Parathyroid adenoma (tissue), 2 donors: ENCODE data around the gene TCAIM.

Experiments used
- H2AFZ ChIP-seq: fragments of 300-600 bp; sonication (generic); one replicate; pipeline ENCODE4 v1.7.0; 2017; ENCODE audit warnings: antibody characterized with exemption, mild to moderate bottlenecking
- H3K27ac ChIP-seq: fragments of 300-600 bp; sonication (generic); one replicate; pipeline ENCODE4 v1.7.0; 2017
- H3K27me3 ChIP-seq: fragments of 300-600 bp; sonication (generic); one replicate; pipeline ENCODE4 v1.7.0; 2017; ENCODE audit warnings: low read length; ENCODE audit not compliant: control insufficient read depth, insufficient read depth
- H3K36me3 ChIP-seq: fragments of 300-600 bp; sonication (generic); one replicate; pipeline ENCODE4 v1.7.0; 2017; ENCODE audit warnings: low read length; ENCODE audit not compliant: control insufficient read depth, insufficient read depth
- H3K4me1 ChIP-seq: fragments of 300-600 bp; sonication (generic); one replicate; pipeline ENCODE4 v1.7.0; 2017; ENCODE audit warnings: control low read depth
- H3K4me2 ChIP-seq: fragments of 300-600 bp; sonication (generic); one replicate; pipeline ENCODE4 v1.7.0; 2017; ENCODE audit warnings: low read length
- H3K4me3 ChIP-seq: fragments of 300-600 bp; sonication (generic); one replicate; pipeline ENCODE4 v1.7.0; 2017; ENCODE audit warnings: low read depth, low read length
- H3K79me2 ChIP-seq: fragments of 300-600 bp; sonication (generic); one replicate; pipeline ENCODE4 v1.7.0; 2017; ENCODE audit warnings: control low read depth
- H3K9ac ChIP-seq: fragments of 300-600 bp; sonication (generic); one replicate; pipeline ENCODE4 v1.7.0; 2017; ENCODE audit warnings: mild to moderate bottlenecking
- H3K9me3 ChIP-seq: fragments of 300-600 bp; sonication (generic); one replicate; pipeline ENCODE4 v1.7.0; 2017; ENCODE audit warnings: low read length; ENCODE audit not compliant: control insufficient read depth
- CTCF ChIP-seq: fragments of 300-600 bp; sonication (generic); IDR thresholded peaks from one replicate; pipeline ENCODE4 v1.7.0; 2017; ENCODE audit warnings: antibody characterized with exemption, mild to moderate bottlenecking
- donor health status: primary hyperparathyroidism.

TCAIM gene

GRCh38 chr3:44419116-44419922 is 80.8 kb downstream of the TCAIM start:
- Histone ChIP-seq H3K4me1 (no peaks in the 10 kb centered on the region), H3K27me3 (no peaks in the 10 kb centered on the region), H3K4me3 (no peak overlapping the region), H3K4me2 (no peak overlapping the region), H3K27ac (no peak overlapping the region), H3K9me3 (no peaks in the 10 kb centered on the region), H3K79me2 (no peaks in the 10 kb centered on the region), H2AFZ (no peak overlapping the region), H3K36me3 (no peaks in the 10 kb centered on the region), H3K9ac (no peak overlapping the region)
- no peak for TF ChIP-seq CTCF

GRCh38 chr3:44419923-44420650 is 81.5 kb downstream of the TCAIM start:
- Histone ChIP-seq H3K79me2 (no peaks in the 10 kb centered on the region), H3K9me3 (no peaks in the 10 kb centered on the region), H3K4me2 (no peak overlapping the region), H3K27me3 (no peaks in the 10 kb centered on the region), H3K9ac (no peak overlapping the region), H3K4me1 (no peaks in the 10 kb centered on the region), H3K4me3 (no peak overlapping the region), H3K27ac (no peak overlapping the region), H3K36me3 (no peaks in the 10 kb centered on the region), H2AFZ (no peak overlapping the region)
- no peak for TF ChIP-seq CTCF

- Histone ChIP-seq H3K27me3 (no peaks in the 10 kb centered on the region), H3K9me3 (no peaks in the 10 kb centered on the region), H3K36me3 (no peaks in the 10 kb centered on the region), H2AFZ (no peak overlapping the region), H3K4me1 (no peaks in the 10 kb centered on the region), H3K27ac (no peak overlapping the region), H3K4me2 (no peak overlapping the region), H3K79me2 (no peaks in the 10 kb centered on the region), H3K4me3 (no peak overlapping the region), H3K9ac (no peak overlapping the region)
- TF ChIP-seq CTCF: no peak
Measured at GRCh38 chr3:44420676-44421075, 82.1 kb downstream of the TCAIM start.

- Histone ChIP-seq H3K36me3 (no peaks in the 10 kb centered on the region), H3K4me2 (no peak overlapping the region), H3K4me3 (no peak overlapping the region), H3K79me2 (no peaks in the 10 kb centered on the region), H3K9me3 (no peaks in the 10 kb centered on the region), H3K27me3 (no peaks in the 10 kb centered on the region), H3K4me1 (no peaks in the 10 kb centered on the region), H2AFZ (no peak overlapping the region), H3K9ac (no peak overlapping the region), H3K27ac (no peak overlapping the region)
- TF ChIP-seq CTCF: no peak
Measured at GRCh38 chr3:44421280-44421679, 82.7 kb downstream of the TCAIM start.
